Measurements from ENCODE around the gene NMUR2. TPM values are rescaled to one million over a fixed set of nuclear protein-coding genes. Genes with fewer than 3 reads are reported as not detected.

Gene NMUR2
- total RNA-seq, result not detected

DNA sequence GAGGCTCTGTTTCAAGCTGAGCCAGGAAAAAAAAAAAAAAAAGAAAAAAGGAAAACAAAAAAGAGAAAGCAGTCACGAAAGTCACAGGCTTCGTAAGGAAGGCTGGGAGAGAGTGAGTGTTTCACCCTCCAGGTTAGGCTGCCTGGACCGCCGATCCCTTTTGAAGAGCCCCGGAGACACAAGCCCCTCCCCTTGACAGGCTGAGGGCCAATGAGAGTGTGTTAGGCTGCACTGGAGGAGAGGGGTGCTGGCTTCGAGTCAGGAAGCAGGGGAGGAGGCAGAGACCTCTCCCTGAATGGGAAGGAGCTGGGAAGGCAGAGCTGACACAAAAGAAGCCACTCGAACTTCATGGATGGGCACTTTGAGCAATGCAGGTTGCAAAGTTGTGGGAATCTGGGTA, at the start of gene NMUR2:
Gene NMUR2 (minus strand): TSS at position 135 of the 400 bp plus-strand sequence. CDS start 166 bp downstream, outside the sequence.
- Histone ChIP-seq H3K4me1 (no peaks in the 10 kb centered on the region), H3K9me3 (no peaks in the 10 kb centered on the region), H3K27me3 (no peaks in the 10 kb centered on the region), H3K27ac (no peak within 1 kb of the TSS), H3K4me3 (no peak within 1 kb of the TSS), H3K36me3 (no peaks in the 10 kb centered on the region)
- no peak for DNase-seq
- no peak for TF ChIP-seq CTCF (IDR thresholded peaks at IDR 0.05)
- no peak for TF ChIP-seq POLR2A (IDR thresholded peaks at IDR 0.05)
- intact Hi-C loops (cut with DNase I; ENCODE audit: low total_unique reads), result no loop called here

- intact Hi-C loops (cut with DNase I; ENCODE audit: low total_unique reads), result no loop called here
- Histone ChIP-seq H3K4me1 (no peaks in the 10 kb centered on the region), H3K36me3 (no peaks in the 10 kb centered on the region)
Measured at GRCh38 chr5:152443935-152444334, 38.9 kb upstream of the NMUR2 start.

DNA sequence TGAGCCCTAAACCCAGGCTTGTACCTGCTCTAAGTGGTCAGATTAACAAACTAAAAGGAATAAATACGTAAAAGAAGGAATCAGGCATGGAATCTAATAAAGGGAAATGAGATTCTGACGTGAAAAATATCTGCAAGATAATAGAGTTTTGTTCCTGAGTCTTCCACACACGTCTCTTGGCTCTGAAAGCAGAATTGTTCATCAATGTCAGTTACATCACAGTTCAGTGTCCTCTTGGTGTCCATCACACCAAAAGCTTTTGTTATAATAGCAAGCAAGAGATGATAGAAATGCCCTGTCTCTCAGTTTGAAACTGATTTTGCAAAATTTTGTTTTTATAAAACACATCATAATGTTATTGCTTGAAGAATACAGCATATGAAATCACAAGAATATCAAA, 34.7 kb upstream of the NMUR2 start:
- Histone ChIP-seq H3K4me1 (no peaks in the 10 kb centered on the region), H3K36me3 (no peaks in the 10 kb centered on the region), H3K27ac (no peak overlapping the region), H3K4me3 (no peak overlapping the region), H3K27me3 (no peaks in the 10 kb centered on the region), H3K9me3 (no peaks in the 10 kb centered on the region)
- no peak for TF ChIP-seq CTCF (IDR thresholded peaks at IDR 0.05)
- no peak for TF ChIP-seq POLR2A (IDR thresholded peaks at IDR 0.05)
- intact Hi-C loops (cut with DNase I; ENCODE audit: low total_unique reads), result no loop called here
- no peak for DNase-seq

More at GRCh38 chr5:152443935-152444334, 38.9 kb upstream of the NMUR2 start:
- Histone ChIP-seq H3K9me3 (no peaks in the 10 kb centered on the region), H3K27me3 (no peaks in the 10 kb centered on the region), H3K4me3 (no peak overlapping the region), H3K27ac (no peak overlapping the region)
- no peak for TF ChIP-seq POLR2A (IDR thresholded peaks at IDR 0.05)
- no peak for TF ChIP-seq CTCF (IDR thresholded peaks at IDR 0.05)
- DNase-seq, result no peak

DNA sequence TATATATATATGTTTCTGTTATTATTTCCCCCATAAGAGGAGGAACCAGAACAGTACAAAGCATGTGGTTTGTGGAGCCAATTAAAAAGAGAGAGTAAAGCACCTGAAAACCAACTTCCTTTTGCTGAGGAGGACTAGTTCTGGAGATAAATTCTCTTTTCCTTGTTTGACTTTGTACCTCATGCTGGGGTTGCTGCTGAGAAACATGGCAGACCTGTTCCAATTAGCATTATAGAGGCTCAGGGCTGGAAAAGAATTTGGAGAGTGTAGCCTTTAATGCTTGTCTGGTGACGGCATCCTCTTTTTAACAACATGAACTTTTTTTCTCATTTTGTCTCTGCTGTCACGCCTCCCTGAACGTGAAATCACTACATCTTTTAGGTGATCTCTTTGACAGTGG, 32.8 kb upstream of the NMUR2 start:
- no peaks in the 10 kb centered on the region for H3K4me1 ChIP-seq
- no peak for TF ChIP-seq CTCF (IDR thresholded peaks at IDR 0.05)
- no peak for TF ChIP-seq POLR2A (IDR thresholded peaks at IDR 0.05)
- H3K27me3 ChIP-seq, result no peaks in the 10 kb centered on the region
- no peaks in the 10 kb centered on the region for H3K9me3 ChIP-seq
- no peaks in the 10 kb centered on the region for H3K36me3 ChIP-seq
- H3K4me3 ChIP-seq, result no peak overlapping the region
- intact Hi-C loops (cut with DNase I; ENCODE audit: low total_unique reads), result no loop called here
- H3K27ac ChIP-seq, result no peak overlapping the region
- no peak for DNase-seq

DNA sequence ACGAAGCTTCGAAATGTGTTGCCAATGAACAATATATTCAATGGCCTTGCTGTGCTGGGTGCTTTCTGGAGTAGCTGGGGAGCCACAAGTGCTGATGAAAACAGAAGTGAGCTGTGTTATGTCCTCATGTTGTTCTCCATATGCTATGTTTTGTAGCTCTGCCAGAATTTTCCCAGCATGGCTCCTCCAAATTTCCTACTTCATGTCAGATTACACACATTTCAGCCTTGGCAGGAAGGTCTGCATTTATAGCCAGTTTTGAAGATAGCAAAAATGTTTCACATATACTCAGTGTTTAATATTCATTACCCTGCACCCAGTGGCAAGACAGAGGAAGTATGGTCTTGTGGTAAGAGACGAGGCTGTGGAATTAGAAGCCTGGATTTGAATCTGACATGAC, 22.6 kb upstream of the NMUR2 start:
- no peak for TF ChIP-seq CTCF (IDR thresholded peaks at IDR 0.05)
- no peak for TF ChIP-seq POLR2A (IDR thresholded peaks at IDR 0.05)
- H3K36me3 ChIP-seq, result no peaks in the 10 kb centered on the region
- H3K27me3 ChIP-seq, result no peaks in the 10 kb centered on the region
- intact Hi-C loops (cut with DNase I; ENCODE audit: low total_unique reads), result no loop called here
- H3K4me3 ChIP-seq, result no peak overlapping the region
- DNase-seq, result no peak
- H3K27ac ChIP-seq, result no peak overlapping the region
- no peaks in the 10 kb centered on the region for H3K4me1 ChIP-seq
- no peaks in the 10 kb centered on the region for H3K9me3 ChIP-seq
